ENCODE measurements around the gene OBSL1. TPM values are rescaled to one million over a fixed set of nuclear protein-coding genes. Genes with fewer than 3 reads are reported as not detected.

The OBSL1 gene
- total RNA-seq, 2 experiments from 2014 or later = 1.3 to 1.4 TPM

DNA sequence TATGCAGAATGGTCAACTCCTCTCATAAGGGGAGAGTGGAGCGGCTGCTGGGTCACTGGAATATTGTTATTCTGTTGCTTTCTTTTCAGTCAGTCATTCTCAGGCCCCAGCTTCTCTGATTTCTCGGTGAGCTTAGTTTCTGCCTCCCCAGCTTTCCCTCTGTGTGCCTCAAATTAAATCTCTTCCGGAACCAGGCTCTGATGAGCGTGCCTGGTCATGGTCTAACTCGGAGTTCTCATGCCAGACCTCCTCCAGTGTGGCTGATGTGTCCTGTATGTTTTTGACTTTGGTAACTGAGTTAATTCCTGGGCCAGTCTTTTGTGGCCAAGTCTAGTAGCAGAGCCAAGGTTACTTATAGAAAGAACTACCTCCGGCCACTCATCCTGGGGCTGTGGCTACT, 21.4 kb upstream of the OBSL1 start:
- Mint-ChIP-seq H3K36me3 (ENCODE audit: low read depth) (no peaks in the 10 kb centered on the region), H3K4me3 (no peak overlapping the region), H3K4me1 (ENCODE audit: low read depth) (peaks cover 12% of the 10 kb centered on the region), H3K27me3 (no peaks in the 10 kb centered on the region), H3K9me3 (no peaks in the 10 kb centered on the region), H3K27ac (no peak overlapping the region)
- intact Hi-C loops (cut with micrococcal nuclease) = no loop called here
- ChIA-PET CTCF (interaction anchor here (1.1 to 2.0 kb wide), 3 partner anchors 33 to 50 kb away, joined by 3 to 8 read pairs (median 4); no protein-coding TSS in a partner anchor), POLR2A (no interaction called here)
- TF ChIP-seq CTCF (IDR thresholded peaks at IDR 0.05) = no peak
- DNase-seq = no peak
- no peak for ATAC-seq

DNA sequence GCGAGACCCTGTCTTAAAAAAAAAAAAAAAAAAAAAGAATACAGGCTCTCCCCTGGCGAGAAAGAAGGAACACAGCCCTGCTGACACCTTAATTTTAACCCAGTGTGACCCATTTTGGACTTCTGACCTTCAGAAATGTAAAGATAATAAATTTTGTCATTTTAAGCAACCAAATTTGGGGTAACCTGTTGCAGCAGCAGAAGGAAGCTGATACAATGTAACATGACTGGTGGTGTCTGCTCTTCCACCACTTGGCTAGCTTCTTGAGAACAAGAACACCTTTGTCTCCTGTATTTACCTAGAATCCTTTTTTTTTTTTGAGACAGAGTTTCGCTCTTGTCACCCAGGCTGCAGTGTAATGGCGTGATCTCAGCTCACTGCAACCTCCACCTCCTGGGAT, 19.8 kb upstream of the OBSL1 start:
- Mint-ChIP-seq H3K27me3 (peaks cover 2% of the 10 kb centered on the region), H3K36me3 (ENCODE audit: low read depth) (no peaks in the 10 kb centered on the region), H3K9me3 (no peaks in the 10 kb centered on the region), H3K4me1 (ENCODE audit: low read depth) (peaks cover 7% of the 10 kb centered on the region), H3K4me3 (no peak overlapping the region), H3K27ac (no peak overlapping the region)
- intact Hi-C loops (cut with micrococcal nuclease) = no loop called here
- POLR2A ChIA-PET = no interaction called here
- ATAC-seq (no peak), DNase-seq (no peak)
- CTCF ChIA-PET = interaction anchor here (0.8 to 2.0 kb wide), 4 partner anchors 11 to 52 kb away, joined by 3 to 8 read pairs (median 4); no protein-coding TSS in a partner anchor
- TF ChIP-seq CTCF (IDR thresholded peaks at IDR 0.05) = no peak

DNA sequence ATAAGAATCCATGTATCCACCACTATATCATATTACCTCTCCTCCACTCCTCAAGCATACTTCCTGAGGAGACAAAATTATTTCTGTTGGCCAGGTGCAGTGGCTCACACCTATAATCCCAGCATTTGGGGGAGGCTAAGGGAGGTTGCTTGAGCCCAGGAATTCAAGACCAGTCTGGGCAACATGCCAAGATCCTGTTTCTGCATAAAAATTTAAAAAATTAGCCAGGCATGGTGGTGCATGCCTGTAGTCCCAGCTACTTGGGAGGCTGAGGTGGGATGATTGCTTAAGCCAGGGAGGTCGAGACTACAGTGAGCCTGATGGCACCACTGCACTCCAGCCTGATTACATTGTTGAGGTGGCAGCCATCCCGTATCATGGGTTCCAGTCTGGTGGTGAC, 10.0 kb upstream of the OBSL1 start:
- ATAC-seq (no peak), DNase-seq (no peak)
- peaks cover 7% of the 10 kb centered on the region for H3K27me3 Mint-ChIP-seq
- H3K4me3 Mint-ChIP-seq = no peak overlapping the region
- no peaks in the 10 kb centered on the region for H3K36me3 Mint-ChIP-seq (ENCODE audit: low read depth)
- H3K9me3 Mint-ChIP-seq = no peaks in the 10 kb centered on the region
- no peaks in the 10 kb centered on the region for H3K4me1 Mint-ChIP-seq (ENCODE audit: low read depth)
- intact Hi-C loops (cut with micrococcal nuclease) = no loop called here
- TF ChIP-seq CTCF (IDR thresholded peaks at IDR 0.05) = no peak
- no peak overlapping the region for H3K27ac Mint-ChIP-seq
- POLR2A ChIA-PET = no interaction called here
- CTCF ChIA-PET = interaction anchor here (1.8 kb wide), 1 partner anchor 21 kb away, joined by 7 read pairs; no protein-coding TSS in a partner anchor

DNA sequence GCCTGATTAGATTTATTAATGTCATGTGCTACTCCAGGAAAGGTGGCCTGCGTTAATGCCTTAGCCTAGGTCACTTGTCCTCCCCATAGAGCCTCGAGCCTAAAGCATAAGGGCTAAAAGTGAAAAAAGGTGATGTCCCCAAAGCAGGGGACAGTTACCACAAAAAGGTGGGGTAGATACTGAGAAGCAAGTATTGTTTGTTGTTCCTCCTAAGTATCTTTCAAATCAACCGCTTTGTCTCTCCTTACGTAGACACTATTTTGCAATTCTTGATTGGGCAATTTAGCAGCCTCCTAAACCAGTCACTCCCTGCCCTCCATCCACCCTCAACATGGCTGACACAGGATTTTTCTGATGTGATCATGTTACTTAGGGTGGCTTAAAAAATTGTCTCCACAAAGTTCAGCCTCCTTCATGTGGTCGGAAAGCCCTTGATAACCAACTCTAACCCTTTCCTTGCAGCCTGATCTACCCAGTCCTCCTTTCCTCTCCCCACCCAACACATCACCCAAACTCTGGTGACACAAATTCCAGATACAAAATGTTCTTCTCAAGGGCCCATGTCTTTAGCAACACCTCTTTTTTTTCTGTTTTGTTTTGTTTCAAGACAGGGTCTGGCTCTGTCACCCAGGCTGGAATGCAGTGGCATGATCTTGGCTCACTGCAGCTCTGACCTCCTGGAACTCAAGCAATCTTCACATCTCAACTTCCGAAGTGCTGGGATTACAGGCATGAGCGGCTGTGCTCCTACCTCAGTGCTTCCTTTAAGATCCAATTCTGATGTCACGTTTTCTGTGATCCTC, 7.7 kb upstream of the OBSL1 start:
- ATAC-seq (no peak), DNase-seq (no peak)
- no peak for TF ChIP-seq CTCF (IDR thresholded peaks at IDR 0.05)
- intact Hi-C loops (cut with micrococcal nuclease) = no loop called here
- no peaks in the 10 kb centered on the region for H3K4me1 Mint-ChIP-seq (ENCODE audit: low read depth)
- H3K9me3 Mint-ChIP-seq = no peaks in the 10 kb centered on the region
- ChIA-PET POLR2A (no interaction called here), CTCF (interaction anchor here (0.6 kb wide), 1 partner anchor 19 kb away, joined by 3 read pairs; no protein-coding TSS in a partner anchor)
- no peaks in the 10 kb centered on the region for H3K36me3 Mint-ChIP-seq (ENCODE audit: low read depth)
- H3K27ac Mint-ChIP-seq = no peak overlapping the region
- H3K27me3 Mint-ChIP-seq = peaks cover 13% of the 10 kb centered on the region
- H3K4me3 Mint-ChIP-seq = no peak overlapping the region
